ENCODE measurements around the gene ANKRD40.
"Not testable (repeated sequence)": the region's sequence is repeated elsewhere in the genome, so short reads cannot be mapped to it uniquely, and the experiment has no call there.

- TF ChIP-seq POLR2A (IDR thresholded peaks at IDR 0.05); CTCF (IDR thresholded peaks at IDR 0.05); EP300 (IDR thresholded peaks at IDR 0.05; ENCODE audit: low read depth): not testable (repeated sequence)
These were observed 16.9 kb upstream of the ANKRD40 start for GRCh38 chr17:50724622-50725021.

All from transverse colon (tissue), 3 donors.